H9 (cell line): ENCODE results near the gene RAB43. TPM values are rescaled to one million over a fixed set of nuclear protein-coding genes. Genes with fewer than 3 reads are reported as not detected.
"Not testable (repeated sequence)": the region's sequence is repeated elsewhere in the genome, so short reads cannot be mapped to it uniquely, and the experiment has no call there.

Source experiments
- DNase-seq: peaks from one replicate; pipeline ENCODE4 v3.0.0-alpha.2; 2017
- H2AFZ ChIP-seq: one replicate; pipeline ENCODE4 v1.6.1; 2013; ENCODE audit warnings: mild to moderate bottlenecking, low read length, control low read depth, moderate library complexity
- H2AK5ac ChIP-seq: 2 replicates; pipeline ENCODE4 v1.6.1; 2013; ENCODE audit warnings: low read length, control low read depth, mixed read lengths; ENCODE audit not compliant: insufficient read length
- H2BK120ac ChIP-seq: one replicate; pipeline ENCODE4 v1.6.1; 2013; ENCODE audit warnings: low read depth, mild to moderate bottlenecking, low read length, control low read depth, inconsistent platforms; ENCODE audit not compliant: poor library complexity, severe bottlenecking
- H2BK12ac ChIP-seq: 2 replicates; pipeline ENCODE4 v1.6.1; 2013; ENCODE audit warnings: low read length, control low read depth, mixed read lengths, low read depth; ENCODE audit not compliant: insufficient read length
- H2BK15ac ChIP-seq: 2 replicates; pipeline ENCODE4 v1.6.1; 2013; ENCODE audit warnings: low read depth, low read length, control low read depth
- H2BK20ac ChIP-seq: one replicate; pipeline ENCODE4 v1.6.1; 2013; ENCODE audit warnings: low read depth, mild to moderate bottlenecking, low read length, control low read depth, inconsistent platforms; ENCODE audit not compliant: poor library complexity, severe bottlenecking
- H2BK5ac ChIP-seq: 2 replicates; pipeline ENCODE4 v1.6.1; 2013; ENCODE audit warnings: low read length, control low read depth, mixed read lengths; ENCODE audit not compliant: insufficient read length
- H3K14ac ChIP-seq: 2 replicates; pipeline ENCODE4 v1.6.1; 2013; ENCODE audit warnings: low read length, control low read depth; ENCODE audit not compliant: insufficient read depth
- H3K18ac ChIP-seq: 2 replicates; pipeline ENCODE4 v1.6.1; 2013; ENCODE audit warnings: low read depth, mild to moderate bottlenecking, mixed read lengths, low read length, control low read depth; ENCODE audit not compliant: insufficient read length
- H3K23ac ChIP-seq: 2 replicates; pipeline ENCODE4 v1.6.1; 2013; ENCODE audit warnings: low read length, control low read depth, mixed read lengths, low read depth; ENCODE audit not compliant: insufficient read length
- H3K23me2 ChIP-seq: 2 replicates; pipeline ENCODE4 v1.6.1; 2013; ENCODE audit warnings: low read depth, mild to moderate bottlenecking, mixed read lengths, low read length, control low read depth; ENCODE audit not compliant: insufficient read length, poor library complexity, severe bottlenecking
- H3K27ac ChIP-seq: 2 replicates; pipeline ENCODE4 v1.5.1; 2013; ENCODE audit warnings: low read length, control low read depth, mixed read lengths, low read depth; ENCODE audit not compliant: insufficient read length
- H3K27me3 ChIP-seq: 2 replicates; pipeline ENCODE4 v1.6.1; 2013; ENCODE audit warnings: low read length, control low read depth, inconsistent platforms; ENCODE audit not compliant: insufficient read depth
- H3K4ac ChIP-seq: 2 replicates; pipeline ENCODE4 v1.6.1; 2013; ENCODE audit warnings: low read depth, mild to moderate bottlenecking, control low read depth, inconsistent platforms, low read length, moderate library complexity
- H3K4me1 ChIP-seq: 2 replicates; pipeline ENCODE4 v1.6.1; 2013; ENCODE audit warnings: low read length, control low read depth, inconsistent platforms; ENCODE audit not compliant: insufficient read depth
- H3K4me2 ChIP-seq: 2 replicates; pipeline ENCODE4 v1.6.1; 2013; ENCODE audit warnings: low read length, control low read depth, mixed read lengths; ENCODE audit not compliant: insufficient read length, insufficient read depth
- H3K56ac ChIP-seq: 2 replicates; pipeline ENCODE4 v1.6.1; 2013; ENCODE audit warnings: low read depth, mild to moderate bottlenecking, mixed read lengths, low read length, control low read depth; ENCODE audit not compliant: insufficient read length
- H3K79me1 ChIP-seq: 2 replicates; pipeline ENCODE4 v1.6.1; 2013; ENCODE audit warnings: low read depth, mild to moderate bottlenecking, moderate library complexity, low read length, control low read depth, inconsistent platforms; ENCODE audit not compliant: insufficient read depth, poor library complexity, severe bottlenecking
- H3K79me2 ChIP-seq: 2 replicates; pipeline ENCODE4 v1.6.1; 2013; ENCODE audit warnings: low read length, control low read depth, inconsistent platforms; ENCODE audit not compliant: insufficient read depth
- H3K9ac ChIP-seq: 2 replicates; pipeline ENCODE4 v1.6.1; 2013; ENCODE audit warnings: low read length, control low read depth, mixed read lengths; ENCODE audit not compliant: insufficient read length; ENCODE audit errors: extremely low read depth
- H3K9me3 ChIP-seq: one replicate; pipeline ENCODE4 v1.6.1; 2013; ENCODE audit warnings: low read depth, low read length, inconsistent platforms; ENCODE audit not compliant: control insufficient read depth
- H3T11ph ChIP-seq: one replicate; pipeline ENCODE4 v1.6.1; 2013; ENCODE audit warnings: mild to moderate bottlenecking, low read length, control low read depth, inconsistent platforms
- H4K20me1 ChIP-seq: one replicate; pipeline ENCODE4 v1.6.1; 2013; ENCODE audit not compliant: control insufficient read depth, insufficient read length, insufficient read depth
- H4K5ac ChIP-seq: 2 replicates; pipeline ENCODE4 v1.6.1; 2013; ENCODE audit warnings: low read depth, mild to moderate bottlenecking, mixed read lengths, low read length, control low read depth; ENCODE audit not compliant: insufficient read length
- H4K8ac ChIP-seq: replicated peaks from 2 replicates; pipeline ENCODE4 v1.6.1; 2013; ENCODE audit warnings: low read length, control low read depth, mixed read lengths, low read depth; ENCODE audit not compliant: insufficient read length
- H4K91ac ChIP-seq: 2 replicates; pipeline ENCODE4 v1.6.1; 2013; ENCODE audit warnings: low read depth, mild to moderate bottlenecking, moderate library complexity, mixed read lengths, low read length, control low read depth; ENCODE audit not compliant: insufficient read length
- H3K27ac Mint-ChIP-seq, 3 experiments: 2 replicates in 2 of 3; 3 replicates in 1 of 3; pipeline ENCODE4 v1.8.0; 2020 to 2021; ENCODE audit warnings: mixed read lengths in 3 of 3, mild to moderate bottlenecking in 1 of 3, moderate library complexity in 1 of 3
- H3K27me3 Mint-ChIP-seq: 2 replicates; pipeline ENCODE4 v1.8.0; 2021; ENCODE audit warnings: low read depth, mild to moderate bottlenecking, moderate library complexity, mixed read lengths
- H3K36me3 Mint-ChIP-seq, 3 experiments: 2 replicates in 2 of 3; 3 replicates in 1 of 3; pipeline ENCODE4 v1.8.0; 2020 to 2021; ENCODE audit warnings: low read depth in 3 of 3, mixed read lengths in 3 of 3; ENCODE audit not compliant: insufficient read depth in 1 of 3
- H3K4me1 Mint-ChIP-seq, 2 experiments: 2 replicates each; pipeline ENCODE4 v1.8.0; 2020; ENCODE audit warnings: mixed read lengths in 2 of 2
- H3K4me3 Mint-ChIP-seq, 2 experiments: 2 replicates in 1 of 2; 3 replicates in 1 of 2; pipeline ENCODE4 v1.8.0; 2020 to 2021; ENCODE audit warnings: mild to moderate bottlenecking in 2 of 2, mixed read lengths in 2 of 2, moderate library complexity in 1 of 2
- H3K9me3 Mint-ChIP-seq, 2 experiments: 2 replicates in 1 of 2; 3 replicates in 1 of 2; pipeline ENCODE4 v1.8.0; 2020; ENCODE audit warnings: mild to moderate bottlenecking in 2 of 2, mixed read lengths in 2 of 2, moderate library complexity in 1 of 2
- WGBS: extraction: QIAGEN DNeasy Blood & Tissue Kit; methylation state at CpG from one replicate; pipeline ENCODE4 v1.1.7; 2013; ENCODE audit warnings: missing lambda C conversion rate, low lambda C conversion rate, mixed read lengths; ENCODE audit not compliant: insufficient read length; ENCODE audit errors: extremely low coverage; 5-methylcytosine and 5-hydroxymethylcytosine counted together
- total RNA-seq: library from RNA; stranded (reverse); gene quantifications from 2 replicates; pipeline ENCODE4 v1.2.1, GENCODE V29; 2021
- TF ChIP-seq, protein P1 (sequence below): fragments of 200-600 bp; sonication (generic); conservative IDR thresholded peaks from 3 replicates; pipeline ENCODE4 v1.8.0; 2021; ENCODE audit warnings: antibody characterized with exemption, mild to moderate bottlenecking

The RAB43 gene
- total RNA-seq, 1 experiment from 2014 or later, result 13.6 TPM

DNA sequence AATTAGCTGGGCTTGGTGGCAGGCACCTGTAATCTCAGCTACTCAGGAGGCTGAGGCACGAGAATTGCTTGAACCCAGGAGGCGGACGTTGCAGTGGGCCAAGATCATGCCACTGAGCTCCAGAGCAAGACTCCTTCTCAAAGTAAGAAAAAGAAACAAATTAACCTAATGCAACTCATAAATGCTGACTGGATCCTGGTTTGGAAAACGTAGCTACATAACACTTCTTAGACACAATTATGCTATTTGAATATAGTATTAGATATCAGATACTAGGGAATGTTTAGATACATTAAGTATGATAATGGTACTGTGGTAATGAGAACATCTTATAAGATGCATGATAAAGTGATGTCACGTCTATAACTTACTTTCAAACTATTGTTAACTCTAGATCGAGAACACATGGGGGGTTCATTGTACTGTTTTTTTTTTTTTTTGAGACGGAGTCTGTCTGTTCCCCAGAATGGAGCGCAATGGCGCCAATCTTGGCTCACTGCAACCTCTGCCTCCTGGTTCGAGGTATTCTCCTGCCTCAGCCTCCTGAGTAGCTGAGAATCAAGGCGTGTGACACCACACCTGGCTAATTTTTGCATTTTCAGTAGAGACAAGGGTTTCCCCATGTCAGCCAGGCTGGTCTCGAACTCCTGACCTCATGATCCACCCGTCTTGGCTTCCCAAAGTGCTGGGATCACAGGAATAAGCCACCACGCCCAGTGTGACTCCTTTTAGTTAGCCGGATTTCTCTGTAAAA, 45.2 kb upstream of the RAB43 start:
- Histone ChIP-seq H4K91ac (no peak overlapping the region), H3K27me3 (no peaks in the 10 kb centered on the region), H4K20me1 (no peaks in the 10 kb centered on the region), H2BK20ac (no peak overlapping the region), H3K27ac (no peak overlapping the region), H3K56ac (no peak overlapping the region), H3K79me1 (no peaks in the 10 kb centered on the region), H3K14ac (no peak overlapping the region), H3K18ac (no peak overlapping the region), H3K9ac (no peak overlapping the region), H3T11ph (no peak overlapping the region), H2BK5ac (no peak overlapping the region), H2AK5ac (no peak overlapping the region), H2BK12ac (no peak overlapping the region), H4K5ac (no peak overlapping the region), H3K79me2 (peaks cover 1% of the 10 kb centered on the region; the same call in 1 of the 2 replicates), H2AFZ (no peak overlapping the region), H3K4ac (no peak overlapping the region), H2BK15ac (no peak overlapping the region), H3K23ac (no peak overlapping the region), H3K4me2 (no peak overlapping the region), H4K8ac (no peak overlapping the region), H3K9me3 (no peaks in the 10 kb centered on the region), H3K4me1 (no peaks in the 10 kb centered on the region), H2BK120ac (no peak overlapping the region), H3K23me2 (peaks cover 3% of the 10 kb centered on the region)
- no peaks in the 10 kb centered on the region for H3K27me3 Mint-ChIP-seq
- no peak overlapping the region for H3K4me3 Mint-ChIP-seq
- no peak for DNase-seq
- H3K27ac Mint-ChIP-seq, result peak overlapping the region in 1 of 3 experiments; percentile 41; a peak in 1 of 7 replicates
- peaks cover 12 to 14% of the 10 kb centered on the region in 2 experiments for H3K4me1 Mint-ChIP-seq
- no CpG with 5 or more reads among the region's 15 CpGs for WGBS
- H3K36me3 Mint-ChIP-seq, result peaks cover 31 to 58% (median 50%) of the 10 kb centered on the region in 3 experiments; a peak in 6 of 7 replicates
- TF ChIP-seq, protein P1, sequence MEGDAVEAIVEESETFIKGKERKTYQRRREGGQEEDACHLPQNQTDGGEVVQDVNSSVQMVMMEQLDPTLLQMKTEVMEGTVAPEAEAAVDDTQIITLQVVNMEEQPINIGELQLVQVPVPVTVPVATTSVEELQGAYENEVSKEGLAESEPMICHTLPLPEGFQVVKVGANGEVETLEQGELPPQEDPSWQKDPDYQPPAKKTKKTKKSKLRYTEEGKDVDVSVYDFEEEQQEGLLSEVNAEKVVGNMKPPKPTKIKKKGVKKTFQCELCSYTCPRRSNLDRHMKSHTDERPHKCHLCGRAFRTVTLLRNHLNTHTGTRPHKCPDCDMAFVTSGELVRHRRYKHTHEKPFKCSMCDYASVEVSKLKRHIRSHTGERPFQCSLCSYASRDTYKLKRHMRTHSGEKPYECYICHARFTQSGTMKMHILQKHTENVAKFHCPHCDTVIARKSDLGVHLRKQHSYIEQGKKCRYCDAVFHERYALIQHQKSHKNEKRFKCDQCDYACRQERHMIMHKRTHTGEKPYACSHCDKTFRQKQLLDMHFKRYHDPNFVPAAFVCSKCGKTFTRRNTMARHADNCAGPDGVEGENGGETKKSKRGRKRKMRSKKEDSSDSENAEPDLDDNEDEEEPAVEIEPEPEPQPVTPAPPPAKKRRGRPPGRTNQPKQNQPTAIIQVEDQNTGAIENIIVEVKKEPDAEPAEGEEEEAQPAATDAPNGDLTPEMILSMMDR, result no peak
- no peaks in the 10 kb centered on the region for H3K9me3 Mint-ChIP-seq

GRCh38 chr3:129165594-129165993, 44.0 kb upstream of the RAB43 start:
- H3K27me3 ChIP-seq, H2BK12ac ChIP-seq, H4K5ac ChIP-seq, H3K4me3 Mint-ChIP-seq, H3K23me2 ChIP-seq, H3K79me2 ChIP-seq, H3T11ph ChIP-seq, H3K56ac ChIP-seq, H3K27ac ChIP-seq, H3K27ac Mint-ChIP-seq, H2BK20ac ChIP-seq, H3K79me1 ChIP-seq, H3K18ac ChIP-seq, H2AK5ac ChIP-seq, H3K23ac ChIP-seq, H3K4me2 ChIP-seq, H3K27me3 Mint-ChIP-seq, H4K91ac ChIP-seq, DNase-seq, H2BK5ac ChIP-seq, H3K9me3 Mint-ChIP-seq, H2BK15ac ChIP-seq, H4K20me1 ChIP-seq, H3K9ac ChIP-seq, H3K9me3 ChIP-seq, H3K14ac ChIP-seq, H3K4ac ChIP-seq, H2BK120ac ChIP-seq, H2AFZ ChIP-seq, H3K4me1 ChIP-seq, H4K8ac ChIP-seq: not testable (repeated sequence)
- WGBS, result no CpG with 5 or more reads among the region's 8 CpGs
- Mint-ChIP-seq H3K4me1 (peaks cover 13 to 14% of the 10 kb centered on the region in 2 experiments), H3K36me3 (peaks cover 22 to 48% (median 39%) of the 10 kb centered on the region in 3 experiments; a peak in 6 of 7 replicates)
